HepG2 (cell line): Measurements from ENCODE around the gene STXBP2. TPM values are rescaled to one million over a fixed set of nuclear protein-coding genes. Genes with fewer than 3 reads are reported as not detected.

ENCODE experiments used
- BORCS8-MEF2B ChIP-seq: sonication (generic); formaldehyde crosslinking; IDR thresholded peaks from 2 replicates; pipeline ENCODE4 v1.8.0; 2022; ENCODE audit warnings: mild to moderate bottlenecking, missing genetic modification reagents
- CHD2 ChIP-seq: IDR thresholded peaks from 2 replicates; pipeline ENCODE4 v1.6.1; 2011; ENCODE audit warnings: low read depth, low read length, improper control_type of control experiment
- CHD4 ChIP-seq: fragments of 200-600 bp; sonication (generic); IDR thresholded peaks from 2 replicates; pipeline ENCODE4 v1.7.0; 2017; ENCODE audit warnings: mild to moderate bottlenecking, low read length, borderline replicate concordance
- ELF4 ChIP-seq: sonication (generic); formaldehyde crosslinking; IDR thresholded peaks from 2 replicates; pipeline ENCODE4 v1.5.0; 2020; ENCODE audit warnings: missing genetic modification reagents, mild to moderate bottlenecking, moderate library complexity, borderline replicate concordance
- ETV6 ChIP-seq: sonication (generic); formaldehyde crosslinking; conservative IDR thresholded peaks from 2 replicates; pipeline ENCODE4 v1.4.0; 2020; ENCODE audit warnings: missing genetic modification reagents
- GABPB1 ChIP-seq: IDR thresholded peaks from 2 replicates; pipeline ENCODE4 v1.6.1; 2016; ENCODE audit warnings: mild to moderate bottlenecking, missing genetic modification reagents, moderate library complexity, missing compliant biosample characterization
- GATAD1 ChIP-seq: IDR thresholded peaks from 2 replicates; pipeline ENCODE4 v1.6.1; 2016; ENCODE audit warnings: missing genetic modification reagents, missing compliant biosample characterization
- HMG20B ChIP-seq: conservative IDR thresholded peaks from 2 replicates; pipeline ENCODE4 v1.6.1; 2016; ENCODE audit warnings: missing genetic modification reagents, missing compliant biosample characterization
- HMGA1 ChIP-seq: sonication (generic); formaldehyde crosslinking; conservative IDR thresholded peaks from 2 replicates; pipeline ENCODE4 v1.4.0; 2020; ENCODE audit warnings: missing genetic modification reagents
- KDM1A ChIP-seq: IDR thresholded peaks from 2 replicates; pipeline ENCODE4 v1.6.1; 2016; ENCODE audit warnings: missing compliant biosample characterization
- MAFG ChIP-seq: sonication (generic); formaldehyde crosslinking; IDR thresholded peaks from 2 replicates; pipeline ENCODE4 v1.5.1; 2020; ENCODE audit warnings: mild to moderate bottlenecking, missing genetic modification reagents
- MEF2D ChIP-seq: sonication (generic); formaldehyde crosslinking; IDR thresholded peaks from 2 replicates; pipeline ENCODE4 v1.5.1; 2020; ENCODE audit warnings: mild to moderate bottlenecking, missing genetic modification reagents
- MYNN ChIP-seq: sonication (generic); formaldehyde crosslinking; IDR thresholded peaks from 2 replicates; pipeline ENCODE4 v1.4.0; 2020; ENCODE audit warnings: mild to moderate bottlenecking, low read depth, missing genetic modification reagents
- PATZ1 ChIP-seq: sonication (generic); formaldehyde crosslinking; IDR thresholded peaks from 2 replicates; pipeline ENCODE4 v1.4.0; 2020; ENCODE audit warnings: missing genetic modification reagents
- SIX4 ChIP-seq: sonication (generic); formaldehyde crosslinking; IDR thresholded peaks from 2 replicates; pipeline ENCODE4 v1.4.0; 2020; ENCODE audit warnings: missing genetic modification reagents
- TERF1 ChIP-seq: sonication (generic); formaldehyde crosslinking; IDR thresholded peaks from 2 replicates; pipeline ENCODE4 v1.8.0; 2022; ENCODE audit warnings: mild to moderate bottlenecking, missing genetic modification reagents, moderate library complexity
- TIGD3 ChIP-seq: sonication (generic); formaldehyde crosslinking; IDR thresholded peaks from 2 replicates; pipeline ENCODE4 v1.5.1; 2020; ENCODE audit warnings: mild to moderate bottlenecking, missing genetic modification reagents, borderline replicate concordance
- ZKSCAN5 ChIP-seq: sonication (generic); formaldehyde crosslinking; IDR thresholded peaks from 2 replicates; pipeline ENCODE4 v1.5.1; 2020; ENCODE audit warnings: mild to moderate bottlenecking, missing genetic modification reagents
- ZNF101 ChIP-seq: sonication (generic); formaldehyde crosslinking; IDR thresholded peaks from 2 replicates; pipeline ENCODE4 v1.4.0; 2020; ENCODE audit warnings: mild to moderate bottlenecking, low read depth, missing genetic modification reagents, borderline replicate concordance
- ZNF326 ChIP-seq: sonication (generic); formaldehyde crosslinking; IDR thresholded peaks from 2 replicates; pipeline ENCODE4 v1.4.0; 2020; ENCODE audit warnings: missing genetic modification reagents, borderline replicate concordance
- ZNF460 ChIP-seq: sonication (generic); formaldehyde crosslinking; IDR thresholded peaks from 2 replicates; pipeline ENCODE4 v1.5.1; 2020; ENCODE audit warnings: missing genetic modification reagents, mild to moderate bottlenecking, borderline replicate concordance
- ZNF567 ChIP-seq: sonication (generic); formaldehyde crosslinking; IDR thresholded peaks from 2 replicates; pipeline ENCODE4 v1.8.1; 2023; ENCODE audit warnings: mild to moderate bottlenecking, missing genetic modification reagents, borderline replicate concordance
- ZNF720 ChIP-seq: sonication (generic); formaldehyde crosslinking; IDR thresholded peaks from 2 replicates; pipeline ENCODE4 v1.4.0; 2020; ENCODE audit warnings: missing genetic modification reagents
- ZNF781 ChIP-seq: sonication (generic); formaldehyde crosslinking; IDR thresholded peaks from 2 replicates; pipeline ENCODE4 v1.5.1; 2020; ENCODE audit warnings: borderline replicate concordance, mild to moderate bottlenecking, missing genetic modification reagents; ENCODE audit errors: not compliant biosample characterization
- ZSCAN12 ChIP-seq: sonication (generic); formaldehyde crosslinking; IDR thresholded peaks from 2 replicates; pipeline ENCODE4 v1.9.0; 2021; ENCODE audit warnings: mild to moderate bottlenecking, missing genetic modification reagents
- ZSCAN20 ChIP-seq: sonication (generic); formaldehyde crosslinking; IDR thresholded peaks from 2 replicates; pipeline ENCODE4 v1.4.0; 2020; ENCODE audit warnings: missing genetic modification reagents, mild to moderate bottlenecking, borderline replicate concordance
- polyA plus RNA-seq, 8 experiments: library from polyadenylated mRNA; depleted of rRNA in 3 of 8; stranded (reverse) in 7 of 8; unstranded in 1 of 8; fragments of >200 nt; fragmentation: Illumina TruSeq in 4 of 8; extraction: Trizol in 4 of 8; gene quantifications; 2 replicates each; pipeline versions ENCODE4 v1.2.1 to v1.2.3, GENCODE V29; 2011 to 2016; ENCODE audit warnings: low read depth in 4 of 8, missing spikeins in 1 of 8, mixed read lengths in 1 of 8; ENCODE audit not compliant: insufficient read depth in 1 of 8
- total RNA-seq, 5 experiments: library from RNA; depleted of rRNA; stranded (reverse); fragments of >200 nt; fragmentation: Illumina TruSeq; extraction: Trizol; gene quantifications; 2 replicates each; pipeline ENCODE4 v1.2.3, GENCODE V29; 2016; ENCODE audit warnings: low read depth in 1 of 5

The STXBP2 gene
- total and polyA plus RNA-seq, 2 of the 13 experiments (the other 11 are each of a cell fraction or from before 2014, with no cell fraction given): 22.8 to 40.1 TPM

- peak; percentile 60; the same call in 1 of the 2 replicates for TF ChIP-seq GABPB1
- no peak for TF ChIP-seq ZNF326 (CRISPR knock-in tag)
- TF ChIP-seq ELF4 (CRISPR knock-in tag): no peak
- no peak for TF ChIP-seq SIX4 (CRISPR knock-in tag)
- TF ChIP-seq ZNF781 (CRISPR knock-in tag): no peak
- TF ChIP-seq HMG20B (CRISPR knock-in tag): no peak
- TF ChIP-seq ZSCAN20 (CRISPR knock-in tag): 0 out of 2 replicates have a peak, but pooled peaks have one; percentile 37
- TF ChIP-seq ZSCAN12 (CRISPR knock-in tag): no peak
- no peak for TF ChIP-seq ZKSCAN5 (CRISPR knock-in tag)
- no peak for TF ChIP-seq MEF2D (CRISPR knock-in tag)
- TF ChIP-seq GATAD1: peak; percentile 89
- TF ChIP-seq ZNF101 (CRISPR knock-in tag): peak; percentile 46; the same call in 1 of the 2 replicates
- TF ChIP-seq MAFG: no peak
- TF ChIP-seq PATZ1 (CRISPR knock-in tag): 0 out of 2 replicates have a peak, but pooled peaks have one; percentile 37
- TF ChIP-seq CHD2: 0 out of 2 replicates have a peak, but pooled peaks have one; percentile 14
- TF ChIP-seq HMGA1 (CRISPR knock-in tag): no peak
- TF ChIP-seq BORCS8-MEF2B: no peak
- TF ChIP-seq MYNN (CRISPR knock-in tag): no peak
- no peak for TF ChIP-seq TERF1
- TF ChIP-seq ZNF460: no peak
- TF ChIP-seq CHD4: 0 out of 2 replicates have a peak, but pooled peaks have one; percentile 27
- TF ChIP-seq ZNF720 (CRISPR knock-in tag): no peak
- TF ChIP-seq ETV6 (CRISPR knock-in tag): no peak
- TF ChIP-seq TIGD3 (CRISPR knock-in tag): no peak
- no peak; the same call in 1 of the 2 replicates for TF ChIP-seq ZNF567 (CRISPR knock-in tag)
- no peak for TF ChIP-seq KDM1A (CRISPR knock-in tag)
Measured at GRCh38 chr19:7680606-7681339, 43.9 kb downstream of the STXBP2 start, which contains the start of gene TRAPPC5 (continued).
